ENCODE data around the gene PDZD2. TPM values are rescaled to one million over a fixed set of nuclear protein-coding genes. Genes with fewer than 3 reads are reported as not detected.
A peak's percentile ranks its signal among the peaks of the same experiment; 100 is the strongest.

PDZD2 gene
- total RNA-seq, 1 donor from 2014 or later: 1.1 TPM

- H3K27me3 Mint-ChIP-seq (ENCODE audit: insufficient read depth, low read depth): peaks cover 5% of the 10 kb centered on the region
- Histone ChIP-seq H3K4me3 (no peak overlapping the region), H3K4me1 (peaks cover 45% of the 10 kb centered on the region), H3K27me3 (no peaks in the 10 kb centered on the region), H2AFZ (replicated peaks) (no peak overlapping the region), H3K9me3 (ENCODE audit: low read depth) (no peaks in the 10 kb centered on the region), H3F3A (ENCODE audit: low read depth) (peaks cover 34% of the 10 kb centered on the region), H3K36me3 (no peaks in the 10 kb centered on the region), H3K9ac (no peak overlapping the region), H3K27ac (no peak overlapping the region), H4K20me1 (ENCODE audit: low read depth) (no peaks in the 10 kb centered on the region), H3K79me2 (ENCODE audit: low read depth) (no peaks in the 10 kb centered on the region), H3K4me2 (peak overlapping the region; percentile 20)
- DNase-seq (ENCODE audit: low spot score): peak; percentile 25
- H3K9me3 Mint-ChIP-seq: no peaks in the 10 kb centered on the region
- H3K27ac Mint-ChIP-seq: peak overlapping the region; percentile 33
- H3K4me1 Mint-ChIP-seq: peaks cover 37% of the 10 kb centered on the region
- H3K4me3 Mint-ChIP-seq: no peak overlapping the region
- TF ChIP-seq EZH2 (IDR thresholded peaks at IDR 0.05) (no peak), EZH2phosphoT487 (IDR thresholded peaks at IDR 0.05) (no peak), CTCF (IDR thresholded peaks at IDR 0.05) (no peak)
- no peaks in the 10 kb centered on the region for H3K36me3 Mint-ChIP-seq
These were observed 250.2 kb downstream of the PDZD2 start for GRCh38 chr5:31889001-31889561.

- Histone ChIP-seq H3K79me2 (ENCODE audit: low read depth) (no peaks in the 10 kb centered on the region), H2AFZ (replicated peaks) (no peak overlapping the region), H3K27me3 (no peaks in the 10 kb centered on the region), H3K9ac (no peak overlapping the region), H3K4me3 (no peak overlapping the region), H4K20me1 (ENCODE audit: low read depth) (no peaks in the 10 kb centered on the region), H3K36me3 (no peaks in the 10 kb centered on the region), H3K4me2 (peak overlapping the region; percentile 17), H3K27ac (no peak overlapping the region), H3K4me1 (peaks cover 48% of the 10 kb centered on the region), H3F3A (ENCODE audit: low read depth) (peaks cover 36% of the 10 kb centered on the region), H3K9me3 (ENCODE audit: low read depth) (no peaks in the 10 kb centered on the region)
- Mint-ChIP-seq H3K4me3 (no peak overlapping the region), H3K9me3 (no peaks in the 10 kb centered on the region), H3K27ac (no peak overlapping the region), H3K36me3 (no peaks in the 10 kb centered on the region), H3K4me1 (peaks cover 39% of the 10 kb centered on the region), H3K27me3 (ENCODE audit: insufficient read depth, low read depth) (peaks cover 3% of the 10 kb centered on the region)
- TF ChIP-seq CTCF (IDR thresholded peaks at IDR 0.05): no peak
- TF ChIP-seq EZH2 (IDR thresholded peaks at IDR 0.05): no peak
- TF ChIP-seq EZH2phosphoT487 (IDR thresholded peaks at IDR 0.05): no peak
- no peak for DNase-seq (ENCODE audit: low spot score)
These were observed 251.1 kb downstream of the PDZD2 start for GRCh38 chr5:31890046-31890445.

GRCh38 chr5:31894141-31894540, 255.2 kb downstream of the PDZD2 start:
- Histone ChIP-seq H4K20me1 (ENCODE audit: low read depth) (no peaks in the 10 kb centered on the region), H3K27ac (peak overlapping the region; percentile 82), H3K36me3 (no peaks in the 10 kb centered on the region), H3K27me3 (no peaks in the 10 kb centered on the region), H3K79me2 (ENCODE audit: low read depth) (no peaks in the 10 kb centered on the region), H3K9ac (no peak overlapping the region), H3K4me2 (peak overlapping the region; percentile 60), H3F3A (ENCODE audit: low read depth) (peaks cover 30% of the 10 kb centered on the region), H3K9me3 (ENCODE audit: low read depth) (no peaks in the 10 kb centered on the region), H3K4me3 (no peak overlapping the region), H2AFZ (replicated peaks) (no peak overlapping the region), H3K4me1 (peaks cover 57% of the 10 kb centered on the region)
- Mint-ChIP-seq H3K4me3 (no peak overlapping the region), H3K4me1 (peaks cover 32% of the 10 kb centered on the region), H3K9me3 (no peaks in the 10 kb centered on the region), H3K36me3 (no peaks in the 10 kb centered on the region), H3K27ac (no peak overlapping the region), H3K27me3 (ENCODE audit: insufficient read depth, low read depth) (no peaks in the 10 kb centered on the region)
- DNase-seq (ENCODE audit: low spot score): peak; percentile 78
- TF ChIP-seq EZH2phosphoT487 (IDR thresholded peaks at IDR 0.05): no peak
- TF ChIP-seq CTCF (IDR thresholded peaks at IDR 0.05): no peak
- no peak for TF ChIP-seq EZH2 (IDR thresholded peaks at IDR 0.05)

Data from neural progenitor cell (in vitro differentiated cells).